Heart right ventricle (tissue), 16 donors: ENCODE measurements around the gene ADGRD2. TPM values are rescaled to one million over a fixed set of nuclear protein-coding genes. Genes with fewer than 3 reads are reported as not detected.
A peak's percentile ranks its signal among the peaks of the same experiment; 100 is the strongest.

ENCODE experiments used
- ATAC-seq, 8 donors: fragments of 200-7000 bp; cut with Tn5 transposase; one replicate each; pipeline ENCODE4 v1.9.1; 2020; ENCODE audit warnings: mild to moderate bottlenecking in 8 of 8, moderate library complexity in 8 of 8, moderate number of reproducible peaks in 1 of 8
- DNase-seq, 2 donors: peaks; one replicate each; pipeline ENCODE4 v3.0.0-alpha.2; 2020
- H3K27ac ChIP-seq, 10 donors: fragments of 200-600 bp; sonication (generic) in 2 of 10; one replicate each; pipeline versions ENCODE4 v1.5.0 to v1.8.0; 2020 to 2022; ENCODE audit warnings: mild to moderate bottlenecking in 3 of 10
- H3K27me3 ChIP-seq, 7 donors: fragments of 200-600 bp; one replicate each; pipeline ENCODE4 v1.8.0; 2021 to 2022; ENCODE audit warnings: mild to moderate bottlenecking in 2 of 7
- H3K36me3 ChIP-seq, 9 donors: fragments of 200-600 bp; sonication (generic) in 1 of 9; one replicate each; pipeline versions ENCODE4 v1.5.0 to v1.8.0; 2020 to 2022; ENCODE audit warnings: mild to moderate bottlenecking in 2 of 9
- H3K4me1 ChIP-seq, 9 donors: fragments of 200-600 bp; sonication (generic) in 1 of 9; one replicate each; pipeline versions ENCODE4 v1.5.0 to v1.8.0; 2020 to 2022; ENCODE audit warnings: mild to moderate bottlenecking in 4 of 9
- H3K4me3 ChIP-seq, 10 donors: fragments of 200-600 bp; sonication (generic) in 2 of 10; one replicate each; pipeline versions ENCODE4 v1.5.0 to v1.8.0; 2020 to 2022; ENCODE audit warnings: mild to moderate bottlenecking in 7 of 10, moderate library complexity in 2 of 10
- H3K9me3 ChIP-seq, 11 donors: fragments of 200-600 bp in 10 of 11; sonication (generic) in 2 of 11; one replicate each; pipeline versions ENCODE4 v1.5.0 to v1.8.0; 2013 to 2022; ENCODE audit warnings: mild to moderate bottlenecking in 2 of 11, control low read depth in 1 of 11, moderate library complexity in 1 of 11
- WGBS, 2 donors: extraction: QIAGEN DNeasy Blood & Tissue Kit; methylation state at CpG; one replicate each; pipeline ENCODE4 v1.1.7; 2013; ENCODE audit warnings: inconsistent platforms in 1 of 2; 5-methylcytosine and 5-hydroxymethylcytosine counted together
- intact Hi-C, 10 donors: fragments of 100-400 bp; cut with DNase I; formaldehyde crosslinking; loops; one replicate each; pipeline versions ENCODE4 v1.11.1 to v1.14.2; 2022
- polyA plus RNA-seq, 2 donors: library from polyadenylated mRNA; stranded (reverse); fragments of 200-250 nt; gene quantifications; one replicate each; pipeline ENCODE4 v1.2.3, GENCODE V29; 2013
- total RNA-seq, 10 donors: library from RNA; stranded (reverse); fragmentation: NEBNext Ultra II Directional in 3 of 10; extraction: Animal tissue kit (Norgen Biotek cat#: 25700) in 3 of 10; gene quantifications; one replicate each; pipeline versions ENCODE4 v1.2.1 to v1.2.4, GENCODE V29; 2021 to 2023
- TF ChIP-seq, protein P1 (sequence below), 9 donors: fragments of 200-600 bp; sonication (generic) in 2 of 9; IDR thresholded peaks; one replicate each; pipeline versions ENCODE4 v1.5.0 to v1.8.0; 2021 to 2022; ENCODE audit warnings: antibody characterized with exemption in 9 of 9, mild to moderate bottlenecking in 5 of 9, moderate library complexity in 1 of 9
- donor health status: Arrhythmogenic right ventricular cardiomyopathy.
- donor health status: ischemic (EF 13 %, LVEDD 7.1; RV severe dilation, severe dysfunction).
- donor health status: healthy with polysubstance abuse.
- donor health status: DM: no; HTN: yes; CAD: no.
- donor health status: DM: no; HTN: no; CAD: no.
- donor health status: ischemic (EF 25% LVEDD 6.9; RV normal size, moderate dysfunction).
- donor health status: ischemic (EF 25% LVEDD 5.7; RV mildly dilated, moderate dysfunction).
- donor health status: healthy.
- donor health status: DM: yes; HTN: yes; CAD: no.
- donor health status: Ischemic cardiomyopathy.
- donor health status: ischemic (EF 35%, LVEDD 5.7; RV mildly dilated, moderate dysfunction).
- donor health status: nonischemic (EF 11% LVEDD 7.7; RV severe dilation, severe dysfunction).
- donor health status: DM: yes; HTN: yes; CAD: no.
- donor health status: PGD.
- donor health status: ischemic (EF 29% LVEDD 5.4; RV normal size, mild dysfunction).
- donor health status: nonischemic (EF 23%, LVEDD 6.1; RV moderate dilation, normal function).

ADGRD2 gene
- total and polyA plus RNA-seq, 12 donors = 0.03 to 0.68 TPM; not detected in 10

DNA sequence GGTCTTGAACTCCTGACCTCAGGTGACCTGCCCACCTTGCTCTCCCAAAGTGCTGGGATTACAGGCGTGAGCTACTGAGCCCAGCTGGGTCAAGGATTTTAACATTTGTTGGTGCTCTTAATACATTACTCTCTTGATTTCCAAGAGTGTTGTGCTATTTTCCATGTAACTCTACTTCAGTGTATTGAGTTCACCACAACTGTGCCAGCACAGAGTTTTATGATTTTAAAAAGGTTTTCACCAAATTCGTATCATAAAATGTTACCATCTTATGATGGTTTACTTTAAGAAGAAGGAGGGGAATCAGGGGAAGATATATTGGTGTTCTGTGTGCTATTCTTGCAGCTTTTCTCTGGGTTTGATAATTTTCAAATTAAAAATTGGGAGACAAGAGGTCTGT is 6.6 kb upstream of the ADGRD2 start:
- no peak for DNase-seq
- peaks cover 0 to 6% (median 0%) of the 10 kb centered on the region in 7 donors for H3K27me3 ChIP-seq
- no peak for ATAC-seq
- H3K9me3 ChIP-seq = peaks cover 0 to 6% (median 0%) of the 10 kb centered on the region in 11 donors
- intact Hi-C loops = no loop called here
- no peak overlapping the region for H3K27ac ChIP-seq
- H3K4me1 ChIP-seq = peaks cover 0 to 12% (median 5%) of the 10 kb centered on the region in 9 donors
- H3K4me3 ChIP-seq = no peak overlapping the region
- 87 to 95% methylated on average over 2 of the region's 2 CpGs for WGBS, 2 donors
- TF ChIP-seq, protein P1, sequence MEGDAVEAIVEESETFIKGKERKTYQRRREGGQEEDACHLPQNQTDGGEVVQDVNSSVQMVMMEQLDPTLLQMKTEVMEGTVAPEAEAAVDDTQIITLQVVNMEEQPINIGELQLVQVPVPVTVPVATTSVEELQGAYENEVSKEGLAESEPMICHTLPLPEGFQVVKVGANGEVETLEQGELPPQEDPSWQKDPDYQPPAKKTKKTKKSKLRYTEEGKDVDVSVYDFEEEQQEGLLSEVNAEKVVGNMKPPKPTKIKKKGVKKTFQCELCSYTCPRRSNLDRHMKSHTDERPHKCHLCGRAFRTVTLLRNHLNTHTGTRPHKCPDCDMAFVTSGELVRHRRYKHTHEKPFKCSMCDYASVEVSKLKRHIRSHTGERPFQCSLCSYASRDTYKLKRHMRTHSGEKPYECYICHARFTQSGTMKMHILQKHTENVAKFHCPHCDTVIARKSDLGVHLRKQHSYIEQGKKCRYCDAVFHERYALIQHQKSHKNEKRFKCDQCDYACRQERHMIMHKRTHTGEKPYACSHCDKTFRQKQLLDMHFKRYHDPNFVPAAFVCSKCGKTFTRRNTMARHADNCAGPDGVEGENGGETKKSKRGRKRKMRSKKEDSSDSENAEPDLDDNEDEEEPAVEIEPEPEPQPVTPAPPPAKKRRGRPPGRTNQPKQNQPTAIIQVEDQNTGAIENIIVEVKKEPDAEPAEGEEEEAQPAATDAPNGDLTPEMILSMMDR (IDR thresholded peaks at IDR 0.05) = no peak
- H3K36me3 ChIP-seq = no peaks in the 10 kb centered on the region

DNA sequence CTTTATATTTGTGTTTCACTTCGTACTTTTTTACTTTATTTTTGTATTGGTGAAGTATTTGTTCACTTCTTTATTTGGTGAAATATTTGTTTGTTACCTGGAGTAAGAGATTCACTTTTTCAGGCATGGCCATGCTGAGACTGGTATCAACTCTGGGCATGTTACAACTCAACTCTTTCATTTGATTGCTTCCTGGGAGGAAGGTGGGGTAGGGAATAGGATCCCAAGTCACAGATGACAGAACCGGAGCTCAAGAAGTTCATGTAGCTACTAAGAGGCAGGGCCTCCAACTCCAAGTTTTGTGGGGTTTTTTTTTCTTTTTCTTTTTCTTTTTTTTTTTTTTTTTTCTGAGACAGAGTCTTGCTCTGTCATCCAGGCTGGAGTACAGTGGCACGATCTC is 6.1 kb upstream of the ADGRD2 start:
- 89 to 90% methylated on average over 3 of the region's 3 CpGs for WGBS, 2 donors
- Histone ChIP-seq H3K36me3 (no peaks in the 10 kb centered on the region), H3K27me3 (peaks cover 0 to 8% (median 3%) of the 10 kb centered on the region in 7 donors)

DNA sequence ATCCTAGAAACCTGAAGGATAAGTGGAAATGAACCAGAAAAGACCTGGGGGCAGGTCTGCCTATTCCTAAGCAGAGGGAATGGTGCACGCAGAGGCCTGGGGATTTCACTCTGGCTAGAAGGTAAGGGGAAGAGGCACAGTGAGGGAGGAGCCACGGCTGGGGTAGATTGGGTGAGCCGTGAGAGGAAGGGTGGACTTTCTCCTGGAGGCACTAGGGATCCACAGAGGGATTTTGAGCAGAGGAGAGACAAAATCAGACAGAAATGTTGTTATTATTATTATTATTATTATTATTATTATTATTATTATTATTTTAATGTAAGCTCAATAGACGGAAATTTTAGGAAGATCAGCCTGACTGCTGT is 3.0 kb upstream of the ADGRD2 start:
- no peak for ATAC-seq
- no peak overlapping the region for H3K4me3 ChIP-seq
- H3K27me3 ChIP-seq = peaks cover 12 to 33% (median 31%) of the 10 kb centered on the region in 7 donors
- DNase-seq = no peak
- no peaks in the 10 kb centered on the region for H3K36me3 ChIP-seq
- intact Hi-C loops = no loop called here
- peak overlapping the region in 1 of 10 donors; percentile 37 for H3K27ac ChIP-seq
- H3K4me1 ChIP-seq = peaks cover 0 to 25% (median 12%) of the 10 kb centered on the region in 9 donors
- 65 to 66% methylated on average over 4 of the region's 4 CpGs for WGBS, 2 donors
- TF ChIP-seq, protein P1 (IDR thresholded peaks at IDR 0.05) = no peak
- no peaks in the 10 kb centered on the region for H3K9me3 ChIP-seq

More for the DNA sequence above, 6.1 kb upstream of the ADGRD2 start:
- peaks cover 0 to 3% (median 0%) of the 10 kb centered on the region in 11 donors for H3K9me3 ChIP-seq
- DNase-seq (no peak), ATAC-seq (no peak)
- intact Hi-C loops = no loop called here
- TF ChIP-seq, protein P1 (IDR thresholded peaks at IDR 0.05) = no peak
- H3K4me1 ChIP-seq = peaks cover 0 to 15% (median 5%) of the 10 kb centered on the region in 9 donors
- no peak overlapping the region for H3K27ac ChIP-seq
- H3K4me3 ChIP-seq = no peak overlapping the region

DNA sequence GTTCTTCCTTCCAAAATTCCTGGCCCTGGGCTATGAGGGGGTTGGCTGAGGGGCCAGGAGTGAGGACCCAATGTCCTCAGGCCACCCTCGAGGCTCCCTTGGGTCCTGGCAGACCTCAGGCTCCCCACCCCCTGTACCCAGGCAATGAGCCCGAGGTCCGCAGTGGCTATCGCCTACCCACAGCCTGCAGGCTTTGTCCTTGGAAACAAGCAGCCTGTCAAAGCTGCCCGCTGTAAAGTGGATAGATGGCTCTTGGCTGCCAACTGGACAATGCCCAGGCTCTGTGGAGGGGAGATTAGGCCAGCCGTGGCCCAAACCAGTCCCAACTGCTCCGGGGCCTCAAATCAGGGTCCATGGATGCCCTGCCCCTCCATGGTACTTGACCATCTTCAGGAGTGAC is 2.2 kb upstream of the ADGRD2 start:
- peak; percentile 91 to 98 (median 96) for ATAC-seq
- peak; percentile 69 to 74 for DNase-seq
- WGBS, 2 donors = 43 to 47% methylated on average over 7 of the region's 7 CpGs
- TF ChIP-seq, protein P1 (IDR thresholded peaks at IDR 0.05) = no peak
- Histone ChIP-seq H3K4me3 (no peak overlapping the region), H3K27me3 (peaks cover 13 to 41% (median 39%) of the 10 kb centered on the region in 7 donors), H3K27ac (peak overlapping the region in 3 of 10 donors; percentile 30 to 70 (median 37)), H3K9me3 (no peaks in the 10 kb centered on the region), H3K36me3 (no peaks in the 10 kb centered on the region), H3K4me1 (peaks cover 0 to 25% (median 12%) of the 10 kb centered on the region in 9 donors)
- intact Hi-C loops = no loop called here
